ENCODE measurements around the gene MICAL2. TPM values are rescaled to one million over a fixed set of nuclear protein-coding genes. Genes with fewer than 3 reads are reported as not detected.

MICAL2 gene
- total and polyA plus RNA-seq, 2 of the 13 experiments (the other 11 are each of a cell fraction or from before 2014, with no cell fraction given) = 0.78 to 1.1 TPM

DNA sequence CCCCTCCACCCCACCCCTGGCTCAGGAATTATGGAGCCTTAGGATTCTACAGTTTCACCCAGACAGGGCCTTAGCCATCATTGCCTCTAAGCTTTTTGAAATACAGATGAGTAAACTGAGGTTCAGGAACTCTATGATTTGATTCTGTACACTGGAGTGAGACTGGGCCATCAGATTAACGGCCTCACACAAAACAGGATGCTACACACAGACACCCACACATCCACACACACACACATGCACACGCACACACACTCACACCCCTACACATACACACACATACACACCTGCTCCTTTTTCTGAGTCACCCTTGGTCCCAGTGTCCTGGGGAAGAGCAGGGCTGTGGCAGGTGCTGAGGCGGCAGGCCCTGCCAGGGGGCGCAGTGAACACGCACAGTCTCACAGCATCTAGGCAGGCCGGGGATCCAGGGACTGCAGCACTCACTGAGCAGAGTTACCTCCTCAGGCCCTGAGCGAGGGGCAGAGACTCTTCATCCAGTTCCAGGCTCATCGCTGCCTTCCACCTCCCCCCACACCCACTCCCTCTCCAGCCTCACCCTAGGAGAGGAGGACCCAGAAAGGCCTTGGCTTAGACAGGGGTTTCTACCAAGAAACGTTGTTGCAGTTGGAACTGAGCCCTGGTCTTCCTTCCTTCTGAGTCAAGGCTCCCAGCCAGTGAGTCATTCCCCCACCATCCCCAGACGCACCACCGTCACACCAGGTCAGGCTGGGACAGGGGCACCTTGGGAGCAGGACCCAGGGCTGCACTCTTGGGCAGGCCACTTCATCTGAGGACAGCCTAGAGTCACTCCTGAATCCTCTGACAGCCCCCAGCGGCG lies 177.2 kb downstream of the MICAL2 start:
- no peak overlapping the region for H2AFZ ChIP-seq (ENCODE audit: low read length)
- no peaks in the 10 kb centered on the region for H3K79me2 ChIP-seq (ENCODE audit: insufficient read depth, low read length)
- peaks cover 0 to 9% of the 10 kb centered on the region in 2 experiments; a peak in 3 of 5 replicates for H3K27me3 ChIP-seq (ENCODE audit: control insufficient read depth in 1 of 2, insufficient read depth in 2 of 2, low read length in 2 of 2)
- H3K9ac ChIP-seq (ENCODE audit: insufficient read depth, low read depth, low read length) = no peak overlapping the region
- DNase-seq (ENCODE audit: low spot score) (peak; percentile 59), ATAC-seq (peak; percentile 98), FAIRE-seq (peak; percentile 80)
- CTCF ChIA-PET (ENCODE audit: low intra/inter-chr PET ratio, low total read pairs) = interaction anchor here (2.3 kb wide), 1 partner anchor 606 kb away, joined by 11 read pairs; no protein-coding TSS in a partner anchor
- no peaks in the 10 kb centered on the region for H3K9me3 ChIP-seq (ENCODE audit: low read length)
- POLR2A ChIA-PET = interaction anchor here (1.3 kb wide), 1 partner anchor 90 kb away, joined by 5 read pairs; the partner anchor contains the start of gene PARVA
- no TSS peak for BruUV-seq (replicated peaks)
- no peaks in the 10 kb centered on the region for H3K36me3 ChIP-seq (replicated peaks in 1 of 2; ENCODE audit: control insufficient read depth in 1 of 2, insufficient read depth in 2 of 2, low read length in 2 of 2)
- WGBS (ENCODE audit: low lambda C conversion rate) = 6% methylated on average over 5 of the region's 13 CpGs
- in situ Hi-C loops (cut with HindIII; ENCODE audit: extremely low pct_ligation_motif_present, low pct_unique_long_range_greater_than_20kb) = loop anchor here (10.0 to 25.0 kb wide), 2 partner anchors 353 to 475 kb away; no protein-coding TSS in a partner anchor
- intact Hi-C loops (cut with micrococcal nuclease; ENCODE audit: unreplicated experiment) = no loop called here
- no peak overlapping the region for H3K27ac ChIP-seq (ENCODE audit: extremely low read length, insufficient read depth, low read length)
- peak overlapping the region in 1 of 3 experiments; percentile 27; a peak in 1 of 6 replicates for H3K4me3 ChIP-seq (replicated peaks in 1 of 3; ENCODE audit: insufficient read depth in 1 of 3, low read depth in 2 of 3, low read length in 3 of 3)
- H3K4me2 ChIP-seq (ENCODE audit: low read depth, low read length) = peak overlapping the region; percentile 45
- peaks cover 10% of the 10 kb centered on the region for H3K4me1 ChIP-seq (ENCODE audit: insufficient read depth, low read length)
- H4K20me1 ChIP-seq (ENCODE audit: insufficient read depth, low read length) = no peaks in the 10 kb centered on the region
- TF ChIP-seq ZNF101 (CRISPR knock-in tag; IDR thresholded peaks at IDR 0.05; ENCODE audit: borderline replicate concordance, low read depth) (no peak), ZNF629 (CRISPR knock-in tag; conservative IDR thresholded peaks at IDR 0.05) (no peak), STAG1 (CRISPR knock-in tag; IDR thresholded peaks at IDR 0.05) (peak; percentile 64), ZNF263 (CRISPR knock-in tag; IDR thresholded peaks at IDR 0.05) (no peak), NR3C1 (CRISPR knock-in tag; IDR thresholded peaks at IDR 0.05) (no peak), ZNF460 (CRISPR knock-in tag; IDR thresholded peaks at IDR 0.05; ENCODE audit: borderline replicate concordance) (no peak), ZNF83 (CRISPR knock-in tag; IDR thresholded peaks at IDR 0.05; ENCODE audit: borderline replicate concordance) (no peak), GPN1 (CRISPR knock-in tag; IDR thresholded peaks at IDR 0.05; ENCODE audit: borderline replicate concordance) (no peak)
- TF ChIP-seq, protein P1, sequence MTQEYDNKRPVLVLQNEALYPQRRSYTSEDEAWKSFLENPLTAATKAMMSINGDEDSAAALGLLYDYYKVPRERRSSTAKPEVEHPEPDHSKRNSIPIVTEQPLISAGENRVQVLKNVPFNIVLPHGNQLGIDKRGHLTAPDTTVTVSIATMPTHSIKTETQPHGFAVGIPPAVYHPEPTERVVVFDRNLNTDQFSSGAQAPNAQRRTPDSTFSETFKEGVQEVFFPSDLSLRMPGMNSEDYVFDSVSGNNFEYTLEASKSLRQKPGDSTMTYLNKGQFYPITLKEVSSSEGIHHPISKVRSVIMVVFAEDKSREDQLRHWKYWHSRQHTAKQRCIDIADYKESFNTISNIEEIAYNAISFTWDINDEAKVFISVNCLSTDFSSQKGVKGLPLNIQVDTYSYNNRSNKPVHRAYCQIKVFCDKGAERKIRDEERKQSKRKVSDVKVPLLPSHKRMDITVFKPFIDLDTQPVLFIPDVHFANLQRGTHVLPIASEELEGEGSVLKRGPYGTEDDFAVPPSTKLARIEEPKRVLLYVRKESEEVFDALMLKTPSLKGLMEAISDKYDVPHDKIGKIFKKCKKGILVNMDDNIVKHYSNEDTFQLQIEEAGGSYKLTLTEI (CRISPR knock-in tag; conservative IDR thresholded peaks at IDR 0.05) = no peak
- TF ChIP-seq, protein P2, sequence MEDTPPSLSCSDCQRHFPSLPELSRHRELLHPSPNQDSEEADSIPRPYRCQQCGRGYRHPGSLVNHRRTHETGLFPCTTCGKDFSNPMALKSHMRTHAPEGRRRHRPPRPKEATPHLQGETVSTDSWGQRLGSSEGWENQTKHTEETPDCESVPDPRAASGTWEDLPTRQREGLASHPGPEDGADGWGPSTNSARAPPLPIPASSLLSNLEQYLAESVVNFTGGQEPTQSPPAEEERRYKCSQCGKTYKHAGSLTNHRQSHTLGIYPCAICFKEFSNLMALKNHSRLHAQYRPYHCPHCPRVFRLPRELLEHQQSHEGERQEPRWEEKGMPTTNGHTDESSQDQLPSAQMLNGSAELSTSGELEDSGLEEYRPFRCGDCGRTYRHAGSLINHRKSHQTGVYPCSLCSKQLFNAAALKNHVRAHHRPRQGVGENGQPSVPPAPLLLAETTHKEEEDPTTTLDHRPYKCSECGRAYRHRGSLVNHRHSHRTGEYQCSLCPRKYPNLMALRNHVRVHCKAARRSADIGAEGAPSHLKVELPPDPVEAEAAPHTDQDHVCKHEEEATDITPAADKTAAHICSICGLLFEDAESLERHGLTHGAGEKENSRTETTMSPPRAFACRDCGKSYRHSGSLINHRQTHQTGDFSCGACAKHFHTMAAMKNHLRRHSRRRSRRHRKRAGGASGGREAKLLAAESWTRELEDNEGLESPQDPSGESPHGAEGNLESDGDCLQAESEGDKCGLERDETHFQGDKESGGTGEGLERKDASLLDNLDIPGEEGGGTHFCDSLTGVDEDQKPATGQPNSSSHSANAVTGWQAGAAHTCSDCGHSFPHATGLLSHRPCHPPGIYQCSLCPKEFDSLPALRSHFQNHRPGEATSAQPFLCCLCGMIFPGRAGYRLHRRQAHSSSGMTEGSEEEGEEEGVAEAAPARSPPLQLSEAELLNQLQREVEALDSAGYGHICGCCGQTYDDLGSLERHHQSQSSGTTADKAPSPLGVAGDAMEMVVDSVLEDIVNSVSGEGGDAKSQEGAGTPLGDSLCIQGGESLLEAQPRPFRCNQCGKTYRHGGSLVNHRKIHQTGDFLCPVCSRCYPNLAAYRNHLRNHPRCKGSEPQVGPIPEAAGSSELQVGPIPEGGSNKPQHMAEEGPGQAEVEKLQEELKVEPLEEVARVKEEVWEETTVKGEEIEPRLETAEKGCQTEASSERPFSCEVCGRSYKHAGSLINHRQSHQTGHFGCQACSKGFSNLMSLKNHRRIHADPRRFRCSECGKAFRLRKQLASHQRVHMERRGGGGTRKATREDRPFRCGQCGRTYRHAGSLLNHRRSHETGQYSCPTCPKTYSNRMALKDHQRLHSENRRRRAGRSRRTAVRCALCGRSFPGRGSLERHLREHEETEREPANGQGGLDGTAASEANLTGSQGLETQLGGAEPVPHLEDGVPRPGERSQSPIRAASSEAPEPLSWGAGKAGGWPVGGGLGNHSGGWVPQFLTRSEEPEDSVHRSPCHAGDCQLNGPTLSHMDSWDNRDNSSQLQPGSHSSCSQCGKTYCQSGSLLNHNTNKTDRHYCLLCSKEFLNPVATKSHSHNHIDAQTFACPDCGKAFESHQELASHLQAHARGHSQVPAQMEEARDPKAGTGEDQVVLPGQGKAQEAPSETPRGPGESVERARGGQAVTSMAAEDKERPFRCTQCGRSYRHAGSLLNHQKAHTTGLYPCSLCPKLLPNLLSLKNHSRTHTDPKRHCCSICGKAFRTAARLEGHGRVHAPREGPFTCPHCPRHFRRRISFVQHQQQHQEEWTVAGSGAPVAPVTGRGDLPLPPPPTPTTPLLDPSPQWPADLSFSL (CRISPR knock-in tag; IDR thresholded peaks at IDR 0.05) = peak; percentile 72; the same call in 1 of the 2 replicates
- TF ChIP-seq, protein P3, sequence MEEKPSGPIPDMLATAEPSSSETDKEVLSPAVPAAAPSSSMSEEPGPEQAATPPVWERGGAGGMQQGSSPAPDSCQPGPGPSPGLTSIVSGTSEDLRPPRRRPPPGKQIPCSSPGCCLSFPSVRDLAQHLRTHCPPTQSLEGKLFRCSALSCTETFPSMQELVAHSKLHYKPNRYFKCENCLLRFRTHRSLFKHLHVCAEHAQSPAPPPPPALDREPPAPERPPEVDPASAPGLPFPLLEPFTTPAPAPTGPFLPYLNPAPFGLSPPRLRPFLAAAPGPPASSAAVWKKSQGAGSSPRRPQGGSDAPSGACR (CRISPR knock-in tag; IDR thresholded peaks at IDR 0.05) = no peak
- TF ChIP-seq, protein P4, sequence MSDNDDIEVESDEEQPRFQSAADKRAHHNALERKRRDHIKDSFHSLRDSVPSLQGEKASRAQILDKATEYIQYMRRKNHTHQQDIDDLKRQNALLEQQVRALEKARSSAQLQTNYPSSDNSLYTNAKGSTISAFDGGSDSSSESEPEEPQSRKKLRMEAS (IDR thresholded peaks at IDR 0.05) = peak; percentile 15; the same call in 1 of the 2 replicates
- TF ChIP-seq, protein P5, sequence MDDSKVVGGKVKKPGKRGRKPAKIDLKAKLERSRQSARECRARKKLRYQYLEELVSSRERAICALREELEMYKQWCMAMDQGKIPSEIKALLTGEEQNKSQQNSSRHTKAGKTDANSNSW (CRISPR knock-in tag; IDR thresholded peaks at IDR 0.05; ENCODE audit: borderline replicate concordance) = no peak
